GM23338 (cell line): Measurements from ENCODE around the gene TSR3. TPM values are rescaled to one million over a fixed set of nuclear protein-coding genes. Genes with fewer than 3 reads are reported as not detected.

Source experiments
- ATAC-seq: fragments of 200-7000 bp; cut with Tn5 transposase; 3 replicates; pipeline ENCODE4 v1.9.1; 2020
- DNase-seq: peaks from one replicate; pipeline ENCODE4 v3.0.0-alpha.2; 2015; ENCODE audit warnings: low spot score
- H2AFZ ChIP-seq: fragments of 200-600 bp; sonication (generic); 2 replicates; pipeline ENCODE4 v1.8.0; 2016; ENCODE audit warnings: antibody characterized with exemption, mild to moderate bottlenecking, moderate library complexity
- H3F3A ChIP-seq: fragments of 200-600 bp; sonication (generic); replicated peaks from 2 replicates; pipeline ENCODE4 v1.8.0; 2017; ENCODE audit warnings: antibody characterized with exemption, mixed run types, low read depth
- H3K27ac ChIP-seq: fragments of 200-600 bp; sonication (generic); 2 replicates; pipeline ENCODE4 v1.6.1; 2016; ENCODE audit warnings: low read depth
- H3K27me3 ChIP-seq: fragments of 200-600 bp; sonication (generic); 2 replicates; pipeline ENCODE4 v1.8.0; 2016; ENCODE audit warnings: mild to moderate bottlenecking, mixed run types, moderate library complexity; ENCODE audit not compliant: insufficient read depth
- H3K36me3 ChIP-seq: fragments of 200-600 bp; sonication (generic); 2 replicates; pipeline ENCODE4 v1.8.0; 2016; ENCODE audit warnings: mild to moderate bottlenecking; ENCODE audit not compliant: insufficient read depth
- H3K4me1 ChIP-seq: fragments of 200-600 bp; sonication (generic); 2 replicates; pipeline ENCODE4 v1.8.0; 2016; ENCODE audit warnings: mild to moderate bottlenecking, moderate library complexity; ENCODE audit not compliant: insufficient read depth
- H3K4me2 ChIP-seq: fragments of 200-600 bp; sonication (generic); 2 replicates; pipeline ENCODE4 v1.7.1; 2017; ENCODE audit warnings: mixed run types
- H3K4me3 ChIP-seq: fragments of 200-600 bp; sonication (generic); 2 replicates; pipeline ENCODE4 v1.6.1; 2016; ENCODE audit warnings: mixed run types
- H3K79me2 ChIP-seq: fragments of 200-600 bp; sonication (generic); replicated peaks from 2 replicates; pipeline ENCODE4 v1.8.0; 2017; ENCODE audit warnings: mild to moderate bottlenecking; ENCODE audit not compliant: insufficient read depth
- H3K9me2 ChIP-seq: fragments of 200-600 bp; sonication (generic); 2 replicates; pipeline ENCODE4 v1.8.0; 2017; ENCODE audit not compliant: insufficient read depth
- H4K20me1 ChIP-seq: fragments of 200-600 bp; sonication (generic); replicated peaks from 2 replicates; pipeline ENCODE4 v1.8.0; 2017; ENCODE audit warnings: mild to moderate bottlenecking; ENCODE audit not compliant: insufficient read depth
- H3K27ac Mint-ChIP-seq: 2 replicates; pipeline ENCODE4 v1.8.0; 2020; ENCODE audit warnings: inconsistent platforms, mild to moderate bottlenecking, moderate library complexity, mixed read lengths
- H3K27me3 Mint-ChIP-seq: 3 replicates; pipeline ENCODE4 v1.8.0; 2022; ENCODE audit warnings: low read depth, mild to moderate bottlenecking, moderate library complexity, mixed read lengths, inconsistent platforms; ENCODE audit not compliant: insufficient read depth, poor library complexity
- H3K36me3 Mint-ChIP-seq: 3 replicates; pipeline ENCODE4 v1.8.0; 2021; ENCODE audit warnings: low read depth, mild to moderate bottlenecking, inconsistent platforms, moderate library complexity, mixed read lengths
- H3K4me1 Mint-ChIP-seq: 3 replicates; pipeline ENCODE4 v1.8.0; 2020; ENCODE audit warnings: mild to moderate bottlenecking, inconsistent platforms, mixed read lengths
- H3K4me3 Mint-ChIP-seq: 3 replicates; pipeline ENCODE4 v1.8.0; 2021; ENCODE audit warnings: moderate library complexity, mild to moderate bottlenecking, inconsistent platforms, mixed read lengths
- H3K9me3 Mint-ChIP-seq: 3 replicates; pipeline ENCODE4 v1.8.0; 2020; ENCODE audit warnings: moderate library complexity, mild to moderate bottlenecking, inconsistent platforms, mixed read lengths
- CREB1 ChIP-seq: fragments of 250-450 bp; sonication (Bioruptor Pico); IDR thresholded peaks from 2 replicates; pipeline ENCODE4 v1.5.0; 2020; ENCODE audit warnings: low read depth, mild to moderate bottlenecking, moderate library complexity
- CTCF ChIP-seq, 2 experiments: fragments of 200-600 bp in 1 of 2; sonication (generic) in 1 of 2; conservative IDR thresholded peaks; 2 replicates each; pipeline versions ENCODE4 v1.5.1 to v1.6.1; 2016 to 2017; ENCODE audit warnings: antibody characterized with exemption in 2 of 2, low read depth in 2 of 2, mild to moderate bottlenecking in 2 of 2, moderate library complexity in 1 of 2
- EZH2 ChIP-seq: fragments of 200-600 bp; sonication (generic); IDR thresholded peaks from one replicate; pipeline ENCODE4 v1.8.0; 2017; ENCODE audit warnings: antibody characterized with exemption, mild to moderate bottlenecking, low read depth; ENCODE audit not compliant: unreplicated experiment
- NANOG ChIP-seq: IDR thresholded peaks from 2 replicates; pipeline ENCODE4 v1.6.1; 2016; ENCODE audit warnings: antibody characterized with exemption, borderline replicate concordance
- POLR2AphosphoS5 ChIP-seq: IDR thresholded peaks from 2 replicates; pipeline ENCODE4 v1.6.1; 2016; ENCODE audit warnings: antibody characterized with exemption, low read depth
- REST ChIP-seq: IDR thresholded peaks from one replicate; pipeline ENCODE4 v1.6.1; 2018; ENCODE audit warnings: antibody characterized with exemption; ENCODE audit not compliant: unreplicated experiment
- STAT1 ChIP-seq: IDR thresholded peaks from one replicate; pipeline ENCODE4 v1.6.1; 2016; ENCODE audit warnings: antibody characterized with exemption; ENCODE audit not compliant: unreplicated experiment
- ZNF331 ChIP-seq: fragments of 250-450 bp; sonication (Bioruptor Pico); IDR thresholded peaks from 2 replicates; pipeline ENCODE4 v1.5.0; 2020; ENCODE audit warnings: low read depth, mild to moderate bottlenecking, moderate library complexity
- ZNF462 ChIP-seq: fragments of 250-450 bp; sonication (Bioruptor Pico); IDR thresholded peaks from 2 replicates; pipeline ENCODE4 v1.5.0; 2020; ENCODE audit warnings: mild to moderate bottlenecking, moderate library complexity
- polyA plus RNA-seq: library from polyadenylated mRNA; unstranded; fragments of >200 nt; fragmentation: Nextera tagmentation; extraction: Ambion mirVana; gene quantifications from 2 replicates; pipeline ENCODE4 v1.2.1, GENCODE V29; 2016
- total RNA-seq: library from RNA; depleted of rRNA; stranded (reverse); fragments of >200 nt; shearing (Covaris generic); gene quantifications from 2 replicates; pipeline ENCODE4 v1.2.3, GENCODE V29; 2014

TSR3 gene
- total and polyA plus RNA-seq, 2 experiments from 2014 or later, result 58.5 to 97.3 TPM

GRCh38 chr16:1311212-1311737 lies 40.4 kb downstream of the TSR3 start:
- DNase-seq, result no peak
- Mint-ChIP-seq H3K36me3 (peaks cover 38% of the 10 kb centered on the region), H3K27me3 (peaks cover 20% of the 10 kb centered on the region), H3K9me3 (no peaks in the 10 kb centered on the region; the same call in 2 of the 3 replicates), H3K4me3 (peak overlapping the region; percentile 96), H3K27ac (peak overlapping the region; percentile 96; the same call in 1 of the 2 replicates), H3K4me1 (peaks cover 4% of the 10 kb centered on the region; the same call in 2 of the 3 replicates)
- TF ChIP-seq REST (no peak), EZH2 (no peak), POLR2AphosphoS5 (no peak), CREB1 (CRISPR knock-in tag) (no peak), STAT1 (no peak), NANOG (no peak), ZNF331 (no peak), CTCF (conservative IDR thresholded peaks at IDR 0.05; ENCODE audit: low read depth in 2 of 2) (no peak)
- H3K27me3 ChIP-seq, result no peaks in the 10 kb centered on the region
- peaks cover 14% of the 10 kb centered on the region; the same call in 1 of the 2 replicates for H3K36me3 ChIP-seq
- peak overlapping the region; percentile 99 for H3K4me2 ChIP-seq
- H3K4me1 ChIP-seq, result peaks cover 7% of the 10 kb centered on the region; the same call in 1 of the 2 replicates
- no peak overlapping the region for H2AFZ ChIP-seq
- peaks cover 63% of the 10 kb centered on the region for H3K79me2 ChIP-seq
- ATAC-seq, result peak; percentile 12
- H4K20me1 ChIP-seq, result peaks cover 39% of the 10 kb centered on the region
- peak overlapping the region; percentile 99 for H3K4me3 ChIP-seq
- no peaks in the 10 kb centered on the region for H3K9me2 ChIP-seq
- H3F3A ChIP-seq, result no peaks in the 10 kb centered on the region
- no peak overlapping the region for H3K27ac ChIP-seq

- Histone ChIP-seq H3K79me2 (peaks cover 58% of the 10 kb centered on the region), H3K27ac (0 out of 2 replicates have a peak overlapping the region, but pooled peaks have one; percentile 45), H3F3A (no peaks in the 10 kb centered on the region), H3K4me2 (peak overlapping the region; percentile 99), H3K4me3 (peak overlapping the region; percentile 99), H3K36me3 (peaks cover 9% of the 10 kb centered on the region; the same call in 1 of the 2 replicates), H3K4me1 (peaks cover 7% of the 10 kb centered on the region; the same call in 1 of the 2 replicates), H2AFZ (no peak overlapping the region), H3K9me2 (no peaks in the 10 kb centered on the region), H3K27me3 (no peaks in the 10 kb centered on the region), H4K20me1 (peaks cover 39% of the 10 kb centered on the region)
- DNase-seq, result no peak
- peak overlapping the region; percentile 96 for H3K4me3 Mint-ChIP-seq
- H3K4me1 Mint-ChIP-seq, result peaks cover 4% of the 10 kb centered on the region; the same call in 2 of the 3 replicates
- peaks cover 33% of the 10 kb centered on the region for H3K36me3 Mint-ChIP-seq
- ATAC-seq, result peak; percentile 5
- peaks cover 20% of the 10 kb centered on the region for H3K27me3 Mint-ChIP-seq
- H3K9me3 Mint-ChIP-seq, result no peaks in the 10 kb centered on the region; the same call in 2 of the 3 replicates
- H3K27ac Mint-ChIP-seq, result peak overlapping the region; percentile 96
- TF ChIP-seq STAT1 (no peak), EZH2 (no peak), ZNF462 (CRISPR knock-in tag) (no peak), CREB1 (CRISPR knock-in tag) (no peak)
These were observed 40.9 kb downstream of the TSR3 start for GRCh38 chr16:1310832-1311200.
